NCI-H774 (cell line): ENCODE data around the gene PAX2.

ENCODE experiments used
- DNase-seq: peaks from one replicate; lab custom pipeline; 2025; lab: John Stamatoyannopoulos, UW

Gene PAX2

DNA sequence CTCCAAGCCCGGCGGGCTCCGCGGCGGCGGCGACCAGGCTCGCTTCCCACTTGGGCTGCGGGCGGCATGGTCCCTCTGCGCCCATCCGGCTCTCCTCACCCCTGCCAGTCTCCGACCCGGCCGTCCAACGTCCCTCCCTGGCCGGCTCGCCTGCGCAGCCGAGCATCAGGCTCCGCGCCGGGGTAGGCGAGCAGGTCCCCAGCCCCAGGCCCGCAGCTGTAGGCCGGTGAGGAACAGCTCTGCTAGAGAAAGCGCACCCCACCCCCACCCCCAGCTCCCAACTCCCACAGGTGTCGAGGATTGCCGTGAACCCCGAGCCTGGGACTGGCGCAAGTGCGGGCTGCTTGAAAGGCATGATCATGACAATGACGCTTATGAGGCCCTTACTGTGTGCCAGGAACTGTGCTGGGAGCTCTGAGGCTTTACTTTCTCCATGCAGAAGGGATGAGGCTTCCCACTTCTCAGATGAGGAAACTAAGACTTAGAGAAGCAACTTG, 20.8 kb upstream of the PAX2 start:
- no peak for DNase-seq

DNA sequence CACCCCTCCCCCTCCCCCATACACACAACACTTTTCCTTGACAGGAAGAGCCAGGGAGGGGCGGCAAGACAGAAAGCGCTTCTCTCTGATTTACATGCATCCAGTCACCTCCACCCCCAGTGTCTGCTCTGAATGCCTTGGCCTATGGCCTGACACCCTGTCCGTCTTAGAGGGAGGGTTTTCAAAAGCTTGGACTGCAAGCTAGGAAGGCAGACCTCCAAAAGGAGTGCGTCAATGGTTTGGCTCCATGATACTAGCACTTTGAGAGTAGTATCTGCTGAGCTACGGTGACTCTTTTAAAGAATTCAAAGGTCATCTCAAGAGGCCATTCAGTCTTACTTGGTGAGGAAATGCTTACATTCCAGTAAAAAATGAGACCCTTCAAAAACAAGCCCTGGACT, 20.3 kb upstream of the PAX2 start:
- DNase-seq = no peak

DNA sequence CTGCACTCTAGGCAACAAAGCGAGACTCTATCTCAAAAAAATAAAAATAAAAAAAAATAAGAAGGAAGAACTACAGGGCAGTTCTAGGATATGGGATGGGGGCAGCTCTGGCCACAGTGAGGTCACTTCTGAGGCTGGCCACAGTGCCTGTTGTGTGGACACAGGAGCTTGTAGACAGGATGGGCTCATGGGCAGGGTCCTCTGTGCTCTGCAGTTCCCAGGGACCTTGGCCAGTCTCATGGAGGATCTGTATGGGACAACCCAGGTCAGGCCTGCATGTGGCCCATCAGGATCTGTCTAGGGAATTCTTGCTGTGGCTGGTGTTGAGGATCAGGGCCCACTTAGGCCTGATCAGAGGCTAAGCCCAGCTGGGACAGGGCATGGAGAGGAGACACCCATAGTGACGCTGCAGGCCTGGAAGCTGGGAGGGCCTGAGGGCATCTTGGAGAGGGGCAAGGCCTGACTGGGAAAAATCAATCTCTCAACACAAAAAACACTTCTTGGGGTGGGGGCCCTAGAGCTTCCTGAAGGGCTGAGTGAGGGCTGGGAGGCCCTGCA, 19.4 kb upstream of the PAX2 start:
- no peak for DNase-seq

DNA sequence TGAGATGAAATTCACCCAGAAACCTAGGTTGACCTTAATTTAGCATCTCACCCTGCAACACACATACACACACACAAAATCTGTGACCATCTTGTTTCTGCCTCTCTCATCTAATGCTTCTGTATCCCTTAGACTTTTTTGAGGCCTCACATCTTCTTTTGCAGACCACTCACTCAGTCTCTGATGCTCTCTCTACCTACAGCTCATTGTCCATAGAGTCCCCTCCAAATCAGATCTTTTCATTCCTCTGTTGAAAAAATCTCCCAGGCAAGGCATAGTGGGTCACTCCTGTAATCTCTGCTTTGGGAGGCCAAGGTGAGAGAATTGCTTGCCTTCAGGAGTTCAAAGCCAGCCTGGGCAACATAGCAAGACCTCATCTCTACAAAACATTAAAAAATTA, 17.6 kb upstream of the PAX2 start:
- DNase-seq = no peak

DNA sequence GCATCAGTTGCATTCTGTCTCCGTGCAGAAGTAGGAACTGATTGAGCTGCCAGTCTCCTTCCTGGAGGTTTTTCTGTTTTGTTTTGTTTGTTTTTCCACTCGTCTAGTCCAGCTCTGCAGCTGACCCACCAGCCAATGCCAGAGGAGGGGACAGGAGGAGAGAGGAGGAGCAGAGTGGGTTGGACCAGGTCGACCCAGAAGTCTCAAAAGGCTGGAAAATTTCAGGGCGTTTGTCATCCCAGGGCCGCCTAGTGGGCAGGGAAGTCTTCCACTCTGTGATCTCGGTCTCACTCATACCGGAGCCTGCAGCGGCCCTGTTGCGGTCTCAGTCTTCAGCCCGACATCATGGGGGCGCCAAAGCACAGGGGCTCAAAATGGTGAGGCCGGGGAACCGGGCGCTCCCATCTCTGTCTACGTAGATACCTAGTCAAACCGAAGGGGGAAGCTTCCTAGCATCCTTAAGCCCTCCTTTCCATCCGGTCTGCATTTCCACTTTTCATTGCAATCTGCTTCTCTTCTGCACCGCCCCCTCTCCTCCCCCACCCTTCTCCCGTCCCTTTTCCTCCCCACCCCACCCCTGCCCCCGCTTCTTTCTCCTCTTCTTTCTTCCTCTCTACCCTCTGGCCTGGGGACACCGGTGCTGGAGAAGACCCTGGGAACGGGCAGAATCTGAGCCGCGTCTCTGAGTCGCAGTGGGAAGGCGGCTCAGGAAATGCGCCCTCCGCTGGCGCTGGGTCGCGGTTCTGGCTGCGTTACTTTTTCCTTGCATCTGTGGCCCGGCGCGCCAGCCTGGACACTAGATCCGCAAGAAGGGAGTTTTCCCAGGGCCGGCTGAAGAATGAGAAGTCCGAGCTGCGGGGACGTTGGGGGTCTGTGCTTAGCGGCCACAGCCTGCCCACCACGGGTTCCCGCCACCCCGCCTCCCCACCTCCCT, 16.2 kb upstream of the PAX2 start:
- DNase-seq = no peak

DNA sequence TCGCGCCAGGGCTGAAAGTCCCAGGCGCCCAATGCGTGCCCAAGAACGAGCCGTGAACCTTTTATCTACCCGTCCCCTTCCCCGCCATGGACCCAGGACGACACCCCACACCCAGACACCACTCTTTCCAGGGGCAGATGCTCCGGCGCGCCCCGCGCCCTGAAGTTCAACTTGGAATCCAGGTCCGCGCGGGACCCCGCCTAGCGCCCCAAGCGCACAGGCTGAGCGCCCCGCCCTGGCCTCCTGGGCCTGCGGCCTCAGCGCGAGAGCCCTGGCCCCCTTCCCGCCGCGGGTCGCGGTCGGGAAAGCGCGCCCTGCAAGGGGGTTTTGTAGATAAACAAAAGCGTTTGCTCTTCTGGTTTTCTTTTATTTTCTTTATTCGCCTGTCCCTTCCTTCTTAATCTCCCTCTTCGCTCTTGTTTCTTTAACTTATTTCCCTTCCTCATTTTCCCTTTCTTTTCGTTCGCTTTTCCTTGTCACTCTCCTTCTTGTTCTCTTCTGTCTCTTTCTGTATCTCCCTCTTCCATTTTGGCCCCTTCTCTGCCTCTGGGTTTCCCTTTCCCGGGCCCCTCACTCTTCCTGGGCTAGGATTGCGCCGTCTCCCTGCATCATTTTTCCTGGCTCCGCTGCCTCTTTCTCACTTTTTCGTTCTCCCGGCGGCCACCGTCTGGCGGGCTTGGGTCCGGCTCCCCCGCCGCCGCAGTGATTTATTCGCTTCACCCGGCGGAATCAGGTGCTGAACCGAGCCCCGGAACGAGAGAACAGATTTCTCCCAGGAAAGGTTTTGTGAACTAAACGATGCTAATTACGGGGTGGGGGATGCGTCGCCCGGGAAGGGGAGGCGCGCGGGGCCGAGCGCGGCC, 15.3 kb upstream of the PAX2 start:
- DNase-seq = no peak

DNA sequence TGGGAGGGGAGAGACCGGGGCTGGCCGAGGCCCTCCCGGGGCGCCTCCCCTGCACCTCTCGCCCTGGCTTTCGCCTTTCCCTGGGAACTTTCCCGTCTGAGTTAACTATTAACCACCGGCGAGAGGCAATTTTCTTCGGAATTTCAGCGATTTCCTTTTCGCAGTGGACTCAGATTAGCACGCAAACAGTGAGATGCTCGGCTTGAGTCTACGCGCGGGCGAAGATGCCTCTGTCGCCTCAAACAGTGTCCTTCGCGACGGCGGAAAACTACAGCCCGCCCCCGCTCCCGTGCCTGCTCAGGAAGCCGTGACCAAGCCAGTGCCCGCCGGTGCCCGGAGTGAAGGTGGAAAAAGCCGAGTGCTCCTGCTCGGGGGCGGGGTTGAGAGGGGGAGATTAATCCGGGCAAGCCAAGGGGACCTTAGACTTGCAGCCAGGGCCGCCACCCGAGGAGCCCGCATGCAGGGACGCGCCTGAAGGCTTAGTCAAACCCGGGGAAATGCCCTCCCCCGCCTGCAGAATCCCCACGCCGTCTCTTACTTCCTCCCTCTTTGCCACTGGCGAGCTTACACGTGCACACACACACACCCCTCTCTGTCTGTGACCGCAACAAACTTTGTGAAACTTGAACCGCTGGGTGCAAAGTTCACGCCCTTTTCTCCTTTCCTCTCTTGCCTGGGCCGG, 14.5 kb upstream of the PAX2 start:
- no peak for DNase-seq

DNA sequence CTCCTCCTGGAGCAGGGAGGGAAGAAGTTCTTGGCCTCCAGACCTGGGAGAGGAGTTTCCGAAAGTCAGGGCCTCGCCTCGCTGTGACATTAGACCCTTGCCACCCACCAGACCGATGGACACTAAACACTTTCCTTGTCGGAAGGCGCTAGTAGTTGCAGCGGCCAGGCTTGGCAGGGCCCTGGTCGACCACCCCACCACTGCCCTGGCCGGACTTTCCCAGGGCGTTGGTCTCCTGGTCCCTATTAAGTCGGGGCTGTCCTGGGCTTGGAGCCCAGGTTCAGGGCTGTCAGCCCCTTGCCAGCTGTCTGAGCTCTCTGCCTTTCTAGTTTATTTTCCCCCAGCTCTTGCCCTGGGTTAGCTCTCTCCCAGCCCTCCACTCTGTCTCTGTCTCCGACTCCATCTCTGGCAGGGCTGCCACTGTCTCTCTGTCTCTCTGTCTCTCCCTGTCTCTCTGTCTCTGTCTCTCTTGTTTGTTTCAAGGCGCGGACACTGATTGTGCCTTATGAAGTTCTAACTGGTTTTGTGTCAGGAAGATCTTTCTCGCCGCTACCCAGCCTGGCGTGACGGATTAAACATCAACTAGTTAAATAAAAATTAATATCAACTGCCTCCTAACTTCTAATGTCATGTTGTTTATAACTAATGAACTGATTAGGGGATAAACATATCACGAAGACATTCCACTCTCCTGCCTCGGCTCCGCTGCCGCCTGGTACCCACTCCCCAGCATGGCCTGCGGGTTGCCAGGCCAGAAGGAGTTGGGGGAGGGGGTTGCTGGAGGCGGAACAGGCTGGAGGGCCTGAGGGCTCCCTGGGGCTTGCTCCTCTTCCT, 13.8 kb upstream of the PAX2 start:
- no peak for DNase-seq

DNA sequence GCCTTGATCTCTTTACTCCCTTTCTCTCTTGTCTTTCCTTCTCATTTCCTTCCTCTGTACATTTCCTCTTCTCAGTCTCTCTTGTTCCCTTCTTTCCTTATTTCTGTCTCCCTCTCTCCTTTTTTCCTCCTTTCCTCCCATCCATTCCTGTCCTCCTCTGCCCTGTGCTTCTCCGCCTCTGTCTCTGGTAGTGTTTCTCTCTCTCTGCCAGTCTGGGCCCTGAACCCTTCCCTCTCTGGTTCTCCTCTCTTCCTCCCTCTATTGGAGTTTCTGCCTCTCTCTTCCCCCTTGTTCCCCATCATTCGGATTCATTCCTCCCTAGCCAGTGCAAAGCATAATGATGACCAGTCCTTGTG, 13.2 kb upstream of the PAX2 start:
- DNase-seq = no peak

DNA sequence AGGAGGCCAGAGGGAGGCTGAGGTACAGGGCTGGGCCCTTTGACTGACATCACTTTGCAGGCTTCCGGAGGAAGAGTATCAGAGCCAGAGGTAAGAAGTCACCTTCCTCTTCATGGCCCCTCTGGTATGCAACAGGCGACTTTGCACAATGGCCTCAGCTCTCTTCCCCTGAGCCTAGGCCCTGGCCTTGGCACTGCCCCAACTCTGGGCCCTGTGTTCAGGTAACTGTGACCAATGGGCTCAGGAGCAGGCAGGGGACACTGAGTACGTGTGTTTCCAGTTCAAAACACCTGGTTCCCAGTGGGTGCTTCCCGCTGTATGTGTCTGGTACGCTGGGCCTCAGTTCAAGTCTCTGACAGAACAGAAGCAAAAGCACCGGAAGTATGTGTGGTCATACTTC, 12.1 kb upstream of the PAX2 start:
- DNase-seq = no peak

DNA sequence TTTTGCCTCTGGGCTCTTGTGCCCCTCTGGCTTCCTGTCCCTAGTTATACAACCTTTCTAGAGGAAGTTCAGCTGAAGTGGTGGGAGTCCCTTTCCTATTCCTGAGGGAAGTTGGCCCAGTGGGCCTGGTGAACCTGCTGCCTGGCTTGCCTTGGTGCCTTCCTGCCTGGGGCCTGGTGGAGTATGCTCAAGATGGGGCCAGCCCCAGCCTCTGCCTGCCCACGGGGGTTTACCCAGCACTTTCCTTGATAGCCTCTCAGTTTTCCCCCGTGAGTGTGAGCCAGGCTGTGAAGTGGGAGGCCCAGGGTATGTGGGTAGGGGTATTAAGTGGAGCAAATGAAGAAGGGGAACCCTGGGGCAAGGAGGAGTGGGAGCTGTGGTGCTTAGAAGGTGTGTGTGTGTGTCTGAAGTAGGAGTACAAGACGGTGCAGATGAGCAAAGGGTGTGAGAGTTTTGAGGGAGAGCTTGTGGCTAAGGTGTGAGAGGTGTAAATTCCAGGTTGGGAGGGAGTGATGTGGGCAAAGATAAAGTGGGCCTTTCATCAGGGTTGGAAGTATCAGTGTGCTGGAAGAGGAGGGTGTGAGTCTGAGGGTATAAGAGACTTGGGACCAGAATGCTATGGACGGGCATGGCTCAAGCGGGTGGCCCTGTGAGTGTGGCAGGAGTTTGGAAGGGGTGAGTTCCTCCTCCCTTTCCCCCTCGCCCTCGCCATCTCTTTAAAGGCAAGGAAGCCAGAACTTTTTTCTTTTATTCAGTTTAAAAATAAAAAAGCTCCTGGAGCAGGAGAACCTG, 10.9 kb upstream of the PAX2 start:
- DNase-seq = no peak

DNA sequence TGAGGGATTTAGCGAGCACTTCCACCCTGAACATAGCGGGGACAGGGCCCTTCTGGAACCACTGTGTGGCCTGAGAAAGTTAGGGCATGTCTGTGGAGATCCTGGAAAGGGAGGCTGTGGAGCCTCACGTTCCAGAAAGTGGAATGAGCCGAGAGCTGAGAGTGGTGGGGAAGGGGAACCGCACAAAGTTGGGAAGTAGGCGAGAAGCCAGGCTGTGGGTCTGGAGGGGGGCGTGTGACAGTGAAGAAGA, 10.4 kb upstream of the PAX2 start:
- no peak for DNase-seq

DNA sequence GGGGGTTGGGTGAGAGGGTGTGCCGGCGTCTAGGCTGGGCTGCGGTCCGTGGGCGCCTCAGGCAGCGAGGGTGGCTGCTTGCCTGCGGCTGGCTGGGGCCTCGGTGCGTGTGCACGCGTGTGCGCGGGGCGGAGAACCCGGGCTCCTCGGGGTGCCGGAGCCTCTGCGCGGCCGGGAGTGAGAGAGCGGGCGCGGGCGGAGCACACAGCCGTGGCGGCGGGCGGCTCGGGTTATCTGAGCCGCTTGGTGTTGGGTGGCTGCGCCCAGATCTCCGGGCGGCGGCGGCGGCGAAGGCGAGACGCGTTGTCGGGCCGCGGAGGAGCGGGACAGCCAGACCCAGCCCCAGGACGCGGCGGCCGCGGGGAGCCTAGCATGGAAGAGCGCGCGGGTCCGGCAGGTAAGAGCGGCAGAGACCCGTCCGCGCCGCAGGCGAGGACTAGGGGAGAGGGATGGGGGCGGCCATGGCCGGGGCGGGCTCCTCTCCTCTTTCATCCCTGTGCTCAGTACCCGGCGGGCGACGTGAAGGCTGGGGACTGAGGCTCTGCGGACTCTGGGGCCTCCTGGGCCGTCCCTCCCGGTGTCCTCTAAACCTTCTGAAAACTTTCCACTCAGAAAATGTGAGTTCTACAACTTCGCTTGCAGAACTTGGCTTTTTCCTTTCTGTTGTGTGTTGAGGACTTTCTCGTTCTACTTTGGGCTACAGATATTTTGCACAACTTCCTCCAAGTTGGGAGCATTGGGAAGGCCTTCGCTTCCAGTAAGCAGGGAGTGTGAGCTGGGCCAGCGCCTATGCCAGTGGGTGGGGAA, 9.8 kb upstream of the PAX2 start:
- DNase-seq = no peak

DNA sequence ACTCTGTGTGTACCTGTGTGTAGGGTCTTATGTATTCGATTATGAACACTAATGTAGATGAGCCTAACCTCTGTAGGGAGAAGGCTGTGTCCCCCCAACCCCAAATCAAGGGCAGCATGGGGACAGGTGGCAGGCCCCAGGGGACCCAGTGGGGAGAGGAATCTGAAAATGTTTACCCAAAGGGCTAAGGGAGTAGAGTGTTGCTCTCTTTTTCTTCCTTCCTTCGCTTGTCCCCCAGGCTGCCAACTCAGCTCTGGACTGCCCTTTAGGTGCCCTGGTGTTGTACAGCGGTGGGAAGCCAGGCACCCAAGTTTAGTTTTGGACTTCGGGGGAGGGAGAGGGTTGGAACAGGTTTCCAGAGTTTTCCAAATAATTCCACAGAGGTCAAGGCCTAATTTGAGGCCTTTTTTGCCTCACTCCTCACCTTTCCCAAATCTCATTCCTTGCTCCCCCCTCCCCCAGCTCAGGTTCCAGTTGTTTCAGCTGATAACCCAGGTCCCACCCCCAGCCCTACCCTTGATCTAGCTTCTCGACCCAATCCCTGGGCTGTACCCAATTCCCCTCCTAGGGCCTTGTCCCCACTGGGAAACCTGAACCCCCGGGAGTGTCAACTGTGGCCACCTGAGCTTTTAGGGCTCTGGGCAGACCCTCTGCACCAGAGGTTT, 9.1 kb upstream of the PAX2 start:
- no peak for DNase-seq

DNA sequence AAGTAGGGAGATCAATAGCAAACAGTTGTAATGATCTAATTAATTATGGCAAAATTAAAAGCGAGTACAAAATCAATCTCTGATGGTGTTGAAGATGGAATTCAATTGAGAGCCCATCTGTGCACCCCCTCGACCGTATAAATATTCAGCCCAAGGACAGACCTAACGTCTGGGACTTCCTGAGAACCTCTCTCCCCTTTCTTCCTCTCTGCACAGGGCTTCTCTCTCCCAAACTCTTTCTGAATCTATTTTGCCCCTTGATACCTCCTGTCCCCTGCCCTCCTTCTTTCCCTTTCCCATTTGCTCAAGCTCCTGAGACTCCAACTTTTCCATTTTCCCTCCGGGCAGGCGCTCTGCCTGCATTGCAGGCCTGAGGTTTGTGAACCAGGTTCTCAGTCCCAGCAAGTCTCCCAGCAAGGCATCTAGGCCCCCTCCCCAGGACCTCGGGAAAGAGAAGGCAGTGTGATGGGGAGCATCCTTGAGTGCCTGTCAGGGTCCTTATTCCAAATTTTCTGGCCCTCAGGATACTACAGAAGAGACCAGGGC, 8.5 kb upstream of the PAX2 start:
- DNase-seq = no peak

DNA sequence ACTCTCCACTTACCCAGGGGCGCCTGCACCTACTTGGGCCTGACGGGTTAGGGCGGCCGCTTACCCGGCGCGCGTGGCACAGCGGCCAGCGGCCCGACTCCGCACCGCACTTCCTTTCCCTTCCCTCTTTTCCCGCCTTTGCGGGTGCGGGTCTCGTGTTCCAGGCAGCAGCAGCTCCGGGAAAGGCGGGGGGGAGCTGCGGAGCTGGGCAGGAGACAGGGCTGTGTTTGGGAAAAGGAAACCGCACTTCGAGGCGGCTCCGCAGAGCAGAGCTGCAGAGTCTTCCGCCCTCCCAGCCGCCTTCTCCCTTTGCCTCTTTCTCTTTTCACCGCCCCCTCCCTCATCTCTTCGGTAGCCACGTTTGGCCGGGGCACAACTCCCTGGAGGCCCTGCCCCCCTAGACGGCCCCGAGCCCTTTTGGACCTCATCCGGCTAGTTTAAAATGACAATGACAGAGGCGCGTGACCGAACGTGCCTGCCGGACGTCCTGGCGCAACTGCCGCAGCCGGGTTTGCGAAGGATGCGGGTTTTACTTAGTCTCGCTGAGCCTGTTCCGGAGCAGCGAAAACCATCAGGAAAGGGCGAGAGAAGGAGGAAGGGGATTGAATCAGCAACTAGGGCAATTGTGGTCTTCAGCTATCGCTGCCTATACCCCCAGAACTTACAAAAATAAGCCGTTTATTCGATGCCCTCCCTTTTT, 7.9 kb upstream of the PAX2 start:
- no peak for DNase-seq

DNA sequence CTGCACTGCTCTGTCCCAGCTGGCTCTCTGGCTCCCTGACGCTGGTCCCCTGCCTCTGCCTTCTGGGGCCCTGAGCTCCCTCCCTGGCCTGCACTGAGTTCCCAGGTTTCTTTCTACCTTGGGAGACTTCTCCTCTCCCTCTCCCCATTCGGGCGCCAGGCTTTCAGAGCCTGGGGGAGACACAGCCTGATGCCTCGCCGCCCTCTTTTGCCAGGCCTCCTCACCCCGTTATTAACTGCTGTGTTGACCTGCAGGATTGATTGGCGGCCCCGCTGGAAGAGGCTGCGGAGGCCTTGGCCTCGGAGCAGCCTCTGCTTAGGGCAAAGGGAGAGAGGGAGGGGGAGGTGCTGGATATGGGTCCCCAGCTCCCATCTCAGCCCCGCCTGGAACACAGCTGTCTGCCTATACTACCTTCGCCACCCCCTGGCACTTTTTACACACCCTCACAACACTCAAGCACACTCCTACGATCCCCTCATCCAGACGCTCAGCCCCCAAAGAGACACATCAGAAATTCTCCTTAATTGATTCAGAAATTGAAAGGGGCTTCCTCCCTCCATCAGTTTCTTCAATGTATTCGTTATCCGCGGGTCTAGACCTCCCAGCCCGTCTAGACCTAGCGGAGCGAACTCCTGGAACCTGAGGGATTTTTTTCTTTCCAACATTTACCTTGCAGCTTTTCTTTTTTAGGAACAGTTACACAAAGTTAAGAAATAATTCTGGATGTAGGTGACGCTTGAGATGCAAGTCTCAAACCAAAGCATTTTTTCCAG, 7.1 kb upstream of the PAX2 start:
- DNase-seq = no peak
